ENCODE results near the gene ABCD1.

DNA sequence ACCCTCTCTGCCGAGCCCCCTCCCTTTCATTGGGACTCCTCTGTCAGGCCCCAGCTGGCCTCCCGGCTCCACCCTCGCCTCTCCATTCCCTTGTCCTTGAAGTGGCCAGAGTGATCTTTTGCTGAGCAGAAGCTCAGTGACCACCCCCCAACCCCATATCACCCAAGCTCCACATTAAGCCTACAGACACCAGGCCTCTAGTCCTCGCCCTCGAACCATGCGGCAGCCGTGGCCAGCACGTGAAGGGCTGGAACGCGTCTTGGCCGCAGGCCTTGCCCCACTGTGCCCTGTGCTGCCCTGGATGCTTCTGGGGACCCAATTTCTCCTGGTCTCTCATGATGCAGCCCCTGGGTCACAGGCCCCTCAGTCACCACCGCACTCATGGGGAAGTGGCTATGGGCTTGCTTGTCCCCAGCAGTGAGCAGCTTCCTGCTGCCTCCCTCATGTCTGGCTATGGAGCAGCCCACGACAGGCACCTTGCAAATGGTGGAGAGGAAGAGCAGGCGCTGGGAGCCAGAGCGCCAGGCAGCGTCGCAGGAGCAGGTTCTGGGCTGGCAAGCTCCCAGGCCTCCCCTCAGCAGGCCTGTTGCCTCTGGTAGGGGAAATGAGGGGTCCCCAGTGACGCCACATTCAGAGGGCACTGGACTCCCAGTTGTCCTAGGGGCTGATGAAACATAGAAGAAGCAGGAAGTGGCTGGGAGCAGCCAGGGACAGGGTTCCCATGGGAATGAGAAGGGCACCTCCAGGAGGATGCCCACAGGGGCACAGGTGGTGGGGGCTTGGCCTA lies 55.4 kb downstream of the ABCD1 start:
- no peak for TF ChIP-seq POLR2A (IDR thresholded peaks at IDR 0.05)
- TF ChIP-seq, protein P1, sequence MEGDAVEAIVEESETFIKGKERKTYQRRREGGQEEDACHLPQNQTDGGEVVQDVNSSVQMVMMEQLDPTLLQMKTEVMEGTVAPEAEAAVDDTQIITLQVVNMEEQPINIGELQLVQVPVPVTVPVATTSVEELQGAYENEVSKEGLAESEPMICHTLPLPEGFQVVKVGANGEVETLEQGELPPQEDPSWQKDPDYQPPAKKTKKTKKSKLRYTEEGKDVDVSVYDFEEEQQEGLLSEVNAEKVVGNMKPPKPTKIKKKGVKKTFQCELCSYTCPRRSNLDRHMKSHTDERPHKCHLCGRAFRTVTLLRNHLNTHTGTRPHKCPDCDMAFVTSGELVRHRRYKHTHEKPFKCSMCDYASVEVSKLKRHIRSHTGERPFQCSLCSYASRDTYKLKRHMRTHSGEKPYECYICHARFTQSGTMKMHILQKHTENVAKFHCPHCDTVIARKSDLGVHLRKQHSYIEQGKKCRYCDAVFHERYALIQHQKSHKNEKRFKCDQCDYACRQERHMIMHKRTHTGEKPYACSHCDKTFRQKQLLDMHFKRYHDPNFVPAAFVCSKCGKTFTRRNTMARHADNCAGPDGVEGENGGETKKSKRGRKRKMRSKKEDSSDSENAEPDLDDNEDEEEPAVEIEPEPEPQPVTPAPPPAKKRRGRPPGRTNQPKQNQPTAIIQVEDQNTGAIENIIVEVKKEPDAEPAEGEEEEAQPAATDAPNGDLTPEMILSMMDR (IDR thresholded peaks at IDR 0.05): no peak
- no peak for TF ChIP-seq POLR2AphosphoS5 (IDR thresholded peaks at IDR 0.05)
